Stomach (tissue), 4 donors: Measurements from ENCODE around the gene DCANP1.

Experiments
- POLR2A ChIP-seq, 4 donors: fragments of 450-650 bp; IDR thresholded peaks; one replicate each; pipeline ENCODE4 v1.6.1; 2016; ENCODE audit warnings: antibody characterized with exemption in 4 of 4, control low read depth in 2 of 4, mild to moderate bottlenecking in 1 of 4, moderate library complexity in 1 of 4
- TF ChIP-seq, protein P1 (sequence below), 7 experiments: fragments of 450-650 bp in 4 of 7; fragments of 200-600 bp in 3 of 7; sonication (generic) in 3 of 7; IDR thresholded peaks; one replicate each; pipeline ENCODE4 v1.5.1; 2016 to 2019; ENCODE audit warnings: antibody characterized with exemption in 7 of 7, control low read depth in 2 of 7, mild to moderate bottlenecking in 1 of 7

DNA sequence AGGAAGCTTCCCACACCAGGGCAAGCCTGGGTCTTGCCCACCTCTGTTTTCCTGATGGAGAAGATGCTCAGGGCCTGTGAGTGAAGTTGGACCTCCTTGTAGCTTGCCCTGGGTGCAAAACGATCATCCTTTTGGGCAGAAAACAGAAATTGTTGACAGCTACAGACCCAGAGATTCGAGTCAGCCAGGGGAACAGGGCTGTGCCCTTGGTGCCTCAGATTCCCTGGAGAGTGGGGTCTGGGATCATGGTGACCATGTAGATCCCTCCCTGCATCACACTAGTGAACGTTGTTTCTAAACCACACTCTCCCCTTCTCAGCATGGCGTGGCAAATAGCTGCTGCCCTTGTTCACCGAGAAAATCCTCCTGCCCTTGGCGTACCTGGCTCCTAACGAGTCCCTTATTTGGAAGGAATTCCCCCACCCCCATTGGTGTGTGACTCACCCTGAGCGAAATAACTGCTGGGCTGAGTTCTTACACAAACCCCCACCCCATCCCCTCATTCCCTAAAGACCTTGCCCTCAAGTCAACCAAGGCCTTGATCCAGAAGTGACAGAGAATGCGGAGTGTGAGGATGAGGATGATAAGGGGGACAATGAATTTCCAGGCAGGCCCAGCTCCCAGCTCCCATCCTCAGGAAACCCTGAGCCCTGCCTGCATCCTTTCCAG, 1.1 kb upstream of the DCANP1 start:
- TF ChIP-seq, protein P1, sequence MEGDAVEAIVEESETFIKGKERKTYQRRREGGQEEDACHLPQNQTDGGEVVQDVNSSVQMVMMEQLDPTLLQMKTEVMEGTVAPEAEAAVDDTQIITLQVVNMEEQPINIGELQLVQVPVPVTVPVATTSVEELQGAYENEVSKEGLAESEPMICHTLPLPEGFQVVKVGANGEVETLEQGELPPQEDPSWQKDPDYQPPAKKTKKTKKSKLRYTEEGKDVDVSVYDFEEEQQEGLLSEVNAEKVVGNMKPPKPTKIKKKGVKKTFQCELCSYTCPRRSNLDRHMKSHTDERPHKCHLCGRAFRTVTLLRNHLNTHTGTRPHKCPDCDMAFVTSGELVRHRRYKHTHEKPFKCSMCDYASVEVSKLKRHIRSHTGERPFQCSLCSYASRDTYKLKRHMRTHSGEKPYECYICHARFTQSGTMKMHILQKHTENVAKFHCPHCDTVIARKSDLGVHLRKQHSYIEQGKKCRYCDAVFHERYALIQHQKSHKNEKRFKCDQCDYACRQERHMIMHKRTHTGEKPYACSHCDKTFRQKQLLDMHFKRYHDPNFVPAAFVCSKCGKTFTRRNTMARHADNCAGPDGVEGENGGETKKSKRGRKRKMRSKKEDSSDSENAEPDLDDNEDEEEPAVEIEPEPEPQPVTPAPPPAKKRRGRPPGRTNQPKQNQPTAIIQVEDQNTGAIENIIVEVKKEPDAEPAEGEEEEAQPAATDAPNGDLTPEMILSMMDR (IDR thresholded peaks at IDR 0.05), result no peak
- no peak for TF ChIP-seq POLR2A (IDR thresholded peaks at IDR 0.05)
